Measurements from ENCODE around the gene USP34.
"Not testable (repeated sequence)": the region's sequence is repeated elsewhere in the genome, so short reads cannot be mapped to it uniquely, and the experiment has no call there.

USP34 gene

GRCh38 chr2:61470965-61471904, at the start of gene USP34:
USP34 (minus strand) TSS chr2:61471087; CDS start chr2:61470692, 395 bp downstream.
- peak; percentile 96 for DNase-seq (ENCODE audit: low spot score)

- DNase-seq (ENCODE audit: low spot score): no peak
Observed at GRCh38 chr2:61520261-61520660, 49.4 kb upstream of the USP34 start.

- no peak for DNase-seq (ENCODE audit: low spot score)
Observed at GRCh38 chr2:61512768-61513398, 42.0 kb upstream of the USP34 start.

- DNase-seq (ENCODE audit: low spot score): no peak
Observed at GRCh38 chr2:61510674-61511671, 40.1 kb upstream of the USP34 start.

- no peak for DNase-seq (ENCODE audit: low spot score)
Observed at GRCh38 chr2:61504949-61505348, 34.1 kb upstream of the USP34 start.

- no peak for DNase-seq (ENCODE audit: low spot score)
Observed at GRCh38 chr2:61499060-61499459, 28.2 kb upstream of the USP34 start.

- DNase-seq (ENCODE audit: low spot score): no peak
Observed at GRCh38 chr2:61493523-61493942, 22.6 kb upstream of the USP34 start.

- DNase-seq (ENCODE audit: low spot score): no peak
Observed at GRCh38 chr2:61492476-61492875, 21.6 kb upstream of the USP34 start.

- no peak for DNase-seq (ENCODE audit: low spot score)
Observed at GRCh38 chr2:61485281-61485680, 14.4 kb upstream of the USP34 start.

GRCh38 chr2:61478086-61478485, 7.2 kb upstream of the USP34 start:
- no peak for DNase-seq (ENCODE audit: low spot score)

GRCh38 chr2:61476929-61477589, 6.2 kb upstream of the USP34 start:
- DNase-seq (ENCODE audit: low spot score): not testable (repeated sequence)

GRCh38 chr2:61471905-61472805, 1.3 kb upstream of the USP34 start:
- no peak for DNase-seq (ENCODE audit: low spot score)

GRCh38 chr2:61470122-61470951, 550 bp downstream of the USP34 start:
- DNase-seq (ENCODE audit: low spot score): peak; percentile 95

GRCh38 chr2:61469424-61470121, 1.3 kb downstream of the USP34 start:
- DNase-seq (ENCODE audit: low spot score): no peak

- DNase-seq (ENCODE audit: low spot score): not testable (repeated sequence)
Observed at GRCh38 chr2:61468231-61468630, 2.7 kb downstream of the USP34 start.

GRCh38 chr2:61465045-61465444, 5.8 kb downstream of the USP34 start:
- no peak for DNase-seq (ENCODE audit: low spot score)

GRCh38 chr2:61463769-61464475, 7.0 kb downstream of the USP34 start:
- DNase-seq (ENCODE audit: low spot score): no peak

GRCh38 chr2:61461404-61461803, 9.5 kb downstream of the USP34 start:
- no peak for DNase-seq (ENCODE audit: low spot score)

All from ecto neural progenitor cell (in vitro differentiated cells).